Glutamatergic neuron (in vitro differentiated cells): ENCODE measurements around the gene PADI2. TPM values are rescaled to one million over a fixed set of nuclear protein-coding genes. Genes with fewer than 3 reads are reported as not detected.

Source experiments
- DNase-seq: peaks from one replicate; pipeline ENCODE4 v3.0.0; 2022
- H3K27ac Mint-ChIP-seq: one replicate; pipeline ENCODE4 v1.8.0; 2020; ENCODE audit warnings: mild to moderate bottlenecking, mixed read lengths, inconsistent platforms; ENCODE audit not compliant: unreplicated experiment
- H3K27me3 Mint-ChIP-seq: one replicate; pipeline ENCODE4 v1.8.0; 2020; ENCODE audit warnings: mild to moderate bottlenecking, moderate library complexity, mixed read lengths, inconsistent platforms; ENCODE audit not compliant: unreplicated experiment
- H3K36me3 Mint-ChIP-seq: one replicate; pipeline ENCODE4 v1.8.0; 2020; ENCODE audit warnings: mild to moderate bottlenecking, mixed read lengths, inconsistent platforms; ENCODE audit not compliant: unreplicated experiment
- H3K4me1 Mint-ChIP-seq: one replicate; pipeline ENCODE4 v1.8.0; 2020; ENCODE audit warnings: mild to moderate bottlenecking, low read depth, mixed read lengths, inconsistent platforms; ENCODE audit not compliant: unreplicated experiment
- H3K4me3 Mint-ChIP-seq: one replicate; pipeline ENCODE4 v1.8.0; 2020; ENCODE audit warnings: mild to moderate bottlenecking, mixed read lengths, inconsistent platforms; ENCODE audit not compliant: unreplicated experiment
- H3K9me3 Mint-ChIP-seq: one replicate; pipeline ENCODE4 v1.8.0; 2020; ENCODE audit warnings: mild to moderate bottlenecking, moderate library complexity, mixed read lengths, inconsistent platforms; ENCODE audit not compliant: unreplicated experiment
- total RNA-seq: library from RNA; stranded (reverse); fragmentation: NEBNext Ultra II Directional; extraction: Animal tissue kit (Norgen Biotek cat#: 25700); gene quantifications from one replicate; pipeline ENCODE4 v1.2.1, GENCODE V29; 2021; ENCODE audit not compliant: unreplicated experiment
- TF ChIP-seq, protein P1 (sequence below): fragments of 200-600 bp; sonication (generic); IDR thresholded peaks from one replicate; pipeline ENCODE4 v1.5.0; 2021; ENCODE audit not compliant: partially characterized antibody, unreplicated experiment

PADI2 gene
- total RNA-seq, 1 donor from 2014 or later, result 0.74 TPM

DNA sequence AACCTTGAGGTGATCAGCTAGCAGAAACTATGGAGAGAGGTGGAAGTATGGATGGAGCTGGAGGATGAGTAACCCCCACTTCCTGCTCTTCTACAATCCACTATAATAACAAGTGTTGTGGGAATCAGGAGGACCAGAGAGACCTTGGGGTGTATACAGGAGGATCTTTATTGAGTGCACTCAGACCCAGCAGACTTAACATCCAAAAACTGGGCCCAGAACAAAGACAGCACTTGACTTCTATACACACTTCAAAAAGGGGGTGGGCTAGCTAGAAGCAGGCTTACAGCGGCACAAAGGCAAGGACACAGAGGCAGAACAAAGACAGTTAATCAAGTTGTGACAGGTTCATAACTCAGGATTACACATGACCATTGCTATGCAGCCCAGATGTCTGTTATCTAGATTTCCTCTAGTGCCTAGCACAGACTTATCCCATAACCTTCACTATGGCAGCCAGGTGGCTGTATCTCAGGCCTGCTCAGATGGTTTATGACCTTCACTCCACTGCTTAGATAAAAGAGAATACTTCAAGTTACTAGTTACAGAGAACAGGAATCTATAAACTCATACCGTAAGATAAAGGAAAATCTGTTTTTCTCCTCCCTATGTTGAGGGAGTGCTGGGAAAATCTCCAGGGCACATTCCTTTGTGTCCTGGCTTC, 36.1 kb upstream of the PADI2 start:
- TF ChIP-seq, protein P1, sequence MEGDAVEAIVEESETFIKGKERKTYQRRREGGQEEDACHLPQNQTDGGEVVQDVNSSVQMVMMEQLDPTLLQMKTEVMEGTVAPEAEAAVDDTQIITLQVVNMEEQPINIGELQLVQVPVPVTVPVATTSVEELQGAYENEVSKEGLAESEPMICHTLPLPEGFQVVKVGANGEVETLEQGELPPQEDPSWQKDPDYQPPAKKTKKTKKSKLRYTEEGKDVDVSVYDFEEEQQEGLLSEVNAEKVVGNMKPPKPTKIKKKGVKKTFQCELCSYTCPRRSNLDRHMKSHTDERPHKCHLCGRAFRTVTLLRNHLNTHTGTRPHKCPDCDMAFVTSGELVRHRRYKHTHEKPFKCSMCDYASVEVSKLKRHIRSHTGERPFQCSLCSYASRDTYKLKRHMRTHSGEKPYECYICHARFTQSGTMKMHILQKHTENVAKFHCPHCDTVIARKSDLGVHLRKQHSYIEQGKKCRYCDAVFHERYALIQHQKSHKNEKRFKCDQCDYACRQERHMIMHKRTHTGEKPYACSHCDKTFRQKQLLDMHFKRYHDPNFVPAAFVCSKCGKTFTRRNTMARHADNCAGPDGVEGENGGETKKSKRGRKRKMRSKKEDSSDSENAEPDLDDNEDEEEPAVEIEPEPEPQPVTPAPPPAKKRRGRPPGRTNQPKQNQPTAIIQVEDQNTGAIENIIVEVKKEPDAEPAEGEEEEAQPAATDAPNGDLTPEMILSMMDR, result no peak
- H3K36me3 Mint-ChIP-seq, result peaks cover 20% of the 10 kb centered on the region
- DNase-seq, result no peak
- peaks cover 4% of the 10 kb centered on the region for H3K27me3 Mint-ChIP-seq
- H3K27ac Mint-ChIP-seq, result no peak overlapping the region
- no peaks in the 10 kb centered on the region for H3K4me1 Mint-ChIP-seq
- H3K9me3 Mint-ChIP-seq, result peaks cover 9% of the 10 kb centered on the region
- no peak overlapping the region for H3K4me3 Mint-ChIP-seq

DNA sequence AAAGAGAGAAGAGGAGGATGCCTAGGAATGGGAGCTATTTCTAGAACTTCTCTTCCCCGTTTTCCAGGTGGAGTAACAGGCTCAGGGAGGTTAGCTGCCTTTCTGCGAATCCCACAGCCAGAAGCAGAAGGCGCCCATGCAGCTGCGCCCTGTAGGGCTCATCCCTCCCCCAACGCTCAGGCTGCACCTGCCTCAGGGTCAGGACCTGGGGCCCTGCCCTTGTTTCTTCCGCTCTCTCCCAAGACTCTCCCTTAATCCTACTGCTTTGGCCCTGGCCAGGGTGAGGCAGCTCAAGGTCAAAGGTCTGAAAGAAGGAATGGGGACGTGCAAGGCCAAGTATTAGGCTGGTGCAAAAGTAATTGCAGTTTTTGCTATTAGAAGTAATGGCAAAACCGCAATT, 30.5 kb upstream of the PADI2 start:
- peaks cover 16% of the 10 kb centered on the region for H3K36me3 Mint-ChIP-seq
- peaks cover 6% of the 10 kb centered on the region for H3K9me3 Mint-ChIP-seq
- H3K4me3 Mint-ChIP-seq, result no peak overlapping the region
- no peaks in the 10 kb centered on the region for H3K4me1 Mint-ChIP-seq
- TF ChIP-seq, protein P1, result no peak
- H3K27ac Mint-ChIP-seq, result no peak overlapping the region
- no peak for DNase-seq
- H3K27me3 Mint-ChIP-seq, result peaks cover 4% of the 10 kb centered on the region

DNA sequence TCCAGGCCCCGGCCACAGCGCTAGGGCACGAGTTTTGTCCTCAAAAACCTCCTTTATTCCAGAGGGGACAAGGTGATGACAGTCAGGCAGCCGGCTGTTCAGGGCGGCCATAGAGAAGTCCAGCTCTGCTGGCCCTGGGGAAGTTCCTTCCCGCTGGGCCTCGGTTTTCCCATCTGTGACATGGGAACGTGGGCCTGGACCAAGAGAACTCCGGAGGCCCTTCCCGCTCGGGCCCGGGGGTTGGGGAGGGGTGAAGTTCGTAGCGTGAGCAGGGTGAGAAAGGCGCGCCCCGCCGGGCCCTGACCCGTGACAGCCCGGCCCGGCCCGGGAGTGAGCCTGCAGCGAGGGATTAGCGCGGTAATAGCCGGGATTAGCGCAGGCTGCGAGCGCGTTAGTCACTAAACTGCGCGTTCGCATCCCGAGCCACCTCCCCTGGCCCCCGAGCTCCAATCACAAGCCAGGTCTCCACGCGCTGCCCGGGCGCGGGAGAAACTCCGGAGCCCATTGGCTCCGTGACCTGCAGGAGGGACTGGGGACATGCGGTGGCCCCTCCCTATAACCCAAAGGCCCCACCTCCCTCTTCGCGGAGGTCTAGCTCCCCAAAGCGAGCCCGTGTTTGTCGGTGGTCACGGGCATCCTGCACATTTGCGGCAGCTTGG, 29.8 kb upstream of the PADI2 start:
- Mint-ChIP-seq H3K9me3 (peaks cover 6% of the 10 kb centered on the region), H3K27me3 (peaks cover 4% of the 10 kb centered on the region), H3K27ac (no peak overlapping the region), H3K36me3 (peaks cover 16% of the 10 kb centered on the region), H3K4me3 (no peak overlapping the region), H3K4me1 (no peaks in the 10 kb centered on the region)
- no peak for DNase-seq
- TF ChIP-seq, protein P1, result no peak

DNA sequence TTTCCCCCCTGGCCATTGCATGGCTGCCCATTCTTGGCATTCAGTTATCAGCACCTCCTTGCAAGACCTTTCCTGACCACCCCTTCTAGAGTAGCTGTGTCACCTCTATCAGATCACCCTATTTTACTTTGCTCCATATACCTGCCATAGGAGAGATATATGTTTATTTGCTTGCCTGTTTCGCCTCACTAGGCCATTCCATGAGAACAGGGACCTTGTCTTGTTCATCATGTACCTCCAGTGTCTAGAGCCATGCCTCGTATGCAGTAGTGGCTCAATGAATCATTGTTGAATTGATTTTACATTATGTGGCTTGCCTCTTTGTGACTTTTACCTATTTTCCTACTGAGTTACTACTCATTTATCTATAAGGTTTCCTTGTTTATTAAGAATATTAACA, 26.4 kb upstream of the PADI2 start:
- H3K27me3 Mint-ChIP-seq, result no peaks in the 10 kb centered on the region
- H3K4me3 Mint-ChIP-seq, result no peak overlapping the region
- no peak for DNase-seq
- no peaks in the 10 kb centered on the region for H3K4me1 Mint-ChIP-seq
- no peaks in the 10 kb centered on the region for H3K36me3 Mint-ChIP-seq
- TF ChIP-seq, protein P1, result no peak
- no peak overlapping the region for H3K27ac Mint-ChIP-seq
- no peaks in the 10 kb centered on the region for H3K9me3 Mint-ChIP-seq

DNA sequence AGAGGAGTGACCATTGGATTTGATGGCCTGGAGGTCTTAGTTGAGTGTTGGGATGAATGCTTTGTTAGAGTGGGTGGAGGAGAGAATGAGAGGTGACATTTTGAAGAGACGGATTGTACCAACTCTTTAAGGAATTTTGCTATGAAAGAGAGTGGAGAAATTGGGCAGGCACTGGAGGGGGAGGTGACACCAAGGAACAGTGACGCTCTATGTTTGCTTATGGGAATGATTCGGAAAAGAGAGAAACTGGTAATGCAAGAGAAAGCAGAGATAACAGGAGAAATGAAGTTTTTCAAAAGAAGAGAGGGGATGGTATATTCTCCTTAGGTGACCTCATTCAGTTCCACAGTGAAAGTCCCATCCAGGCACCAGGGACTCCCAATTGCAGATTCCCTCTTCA, 24.5 kb upstream of the PADI2 start:
- Mint-ChIP-seq H3K27me3 (no peaks in the 10 kb centered on the region), H3K4me3 (no peak overlapping the region), H3K36me3 (no peaks in the 10 kb centered on the region), H3K4me1 (no peaks in the 10 kb centered on the region), H3K27ac (no peak overlapping the region), H3K9me3 (no peaks in the 10 kb centered on the region)
- no peak for DNase-seq
- TF ChIP-seq, protein P1, result no peak
